Neuronal stem cell (in vitro differentiated cells): Measurements from ENCODE around the gene GNAT1.

ENCODE experiments used
- DNase-seq: peaks from one replicate; pipeline ENCODE4 v3.0.0-alpha.2; 2013; ENCODE audit warnings: low spot score
- H2AFZ ChIP-seq: one replicate; pipeline ENCODE4 v1.6.1; 2013; ENCODE audit warnings: mild to moderate bottlenecking, low read length, inconsistent platforms
- H2AK5ac ChIP-seq: 2 replicates; pipeline ENCODE4 v1.6.1; 2013; ENCODE audit warnings: low read depth, mild to moderate bottlenecking, inconsistent platforms, low read length, moderate library complexity, mixed read lengths
- H2BK120ac ChIP-seq: 2 replicates; pipeline ENCODE4 v1.6.1; 2013; ENCODE audit warnings: low read depth, mild to moderate bottlenecking, inconsistent platforms, low read length, moderate library complexity, mixed read lengths
- H2BK12ac ChIP-seq: one replicate; pipeline ENCODE4 v1.6.1; 2013; ENCODE audit warnings: low read length, inconsistent platforms
- H2BK15ac ChIP-seq: 2 replicates; pipeline ENCODE4 v1.6.1; 2013; ENCODE audit warnings: mild to moderate bottlenecking, low read length, inconsistent platforms, mixed read lengths
- H2BK5ac ChIP-seq: one replicate; pipeline ENCODE4 v1.6.1; 2013; ENCODE audit warnings: inconsistent platforms, mild to moderate bottlenecking, low read length, moderate library complexity
- H3K14ac ChIP-seq: one replicate; pipeline ENCODE4 v1.6.1; 2013; ENCODE audit warnings: low read length, inconsistent platforms
- H3K18ac ChIP-seq: 2 replicates; pipeline ENCODE4 v1.6.1; 2013; ENCODE audit warnings: low read length, inconsistent platforms
- H3K23ac ChIP-seq: 2 replicates; pipeline ENCODE4 v1.6.1; 2013; ENCODE audit warnings: low read depth, mild to moderate bottlenecking, mixed read lengths, low read length, inconsistent platforms; ENCODE audit not compliant: poor library complexity
- H3K27ac ChIP-seq: replicated peaks from 3 replicates; pipeline ENCODE4 v1.5.1; 2013; ENCODE audit warnings: low read length, inconsistent platforms
- H3K27me3 ChIP-seq, 3 experiments: 2 replicates each; pipeline ENCODE4 v1.6.1; 2013; ENCODE audit warnings: low read length in 3 of 3, mild to moderate bottlenecking in 2 of 3, inconsistent platforms in 1 of 3, low read depth in 1 of 3, mixed read lengths in 1 of 3, moderate library complexity in 1 of 3; ENCODE audit not compliant: control insufficient read depth in 3 of 3, insufficient read depth in 3 of 3
- H3K36me3 ChIP-seq, 2 donors: replicated peaks in 1 of 2; 2 replicates each; pipeline ENCODE4 v1.6.1; 2013; ENCODE audit warnings: low read length in 2 of 2; ENCODE audit not compliant: control insufficient read depth in 2 of 2, insufficient read depth in 2 of 2
- H3K4ac ChIP-seq: 2 replicates; pipeline ENCODE4 v1.6.1; 2013; ENCODE audit warnings: inconsistent platforms, mild to moderate bottlenecking, low read length, moderate library complexity
- H3K4me1 ChIP-seq, 2 donors: 1 replicate in 1 of 2; 2 replicates in 1 of 2; pipeline ENCODE4 v1.6.1; 2013; ENCODE audit warnings: low read length in 2 of 2, low read depth in 1 of 2; ENCODE audit not compliant: control insufficient read depth in 2 of 2, insufficient read depth in 1 of 2
- H3K4me2 ChIP-seq: one replicate; pipeline ENCODE4 v1.6.1; 2013; ENCODE audit warnings: mild to moderate bottlenecking, low read length, inconsistent platforms; ENCODE audit not compliant: insufficient read depth, poor library complexity, severe bottlenecking
- H3K4me3 ChIP-seq, 2 donors: 2 replicates each; pipeline ENCODE4 v1.5.1; 2013; ENCODE audit warnings: low read length in 2 of 2, mild to moderate bottlenecking in 2 of 2, inconsistent platforms in 1 of 2, moderate library complexity in 1 of 2
- H3K79me1 ChIP-seq: one replicate; pipeline ENCODE4 v1.6.1; 2013; ENCODE audit warnings: low read depth, mild to moderate bottlenecking, inconsistent platforms, low read length, moderate library complexity
- H3K9ac ChIP-seq: one replicate; pipeline ENCODE4 v1.6.1; 2013; ENCODE audit warnings: mild to moderate bottlenecking, low read depth, low read length, inconsistent platforms; ENCODE audit not compliant: poor library complexity
- H3K9me3 ChIP-seq, 2 donors: replicated peaks in 1 of 2; 2 replicates each; pipeline versions ENCODE3 to v1.6.1; 2013; ENCODE audit warnings: low read length in 2 of 2, mild to moderate bottlenecking in 2 of 2, inconsistent platforms in 1 of 2, low read depth in 1 of 2, mixed read lengths in 1 of 2, moderate library complexity in 1 of 2; ENCODE audit not compliant: control insufficient read depth in 2 of 2, insufficient read depth in 1 of 2
- H4K8ac ChIP-seq: one replicate; pipeline ENCODE4 v1.6.1; 2013; ENCODE audit warnings: low read depth, mild to moderate bottlenecking, inconsistent platforms, low read length, moderate library complexity
- H4K91ac ChIP-seq: one replicate; pipeline ENCODE4 v1.6.1; 2013; ENCODE audit warnings: low read length, low read depth, mild to moderate bottlenecking, inconsistent platforms; ENCODE audit not compliant: poor library complexity
- WGBS, 2 donors: extraction: QIAGEN DNeasy Blood & Tissue Kit; methylation state at CpG; one replicate each; pipeline ENCODE4 v1.1.7; 2013; ENCODE audit warnings: missing lambda C conversion rate in 2 of 2, mixed read lengths in 1 of 2; ENCODE audit not compliant: insufficient read length in 2 of 2, insufficient replicate concordance in 1 of 2; ENCODE audit errors: extremely low coverage in 2 of 2; 5-methylcytosine and 5-hydroxymethylcytosine counted together

The GNAT1 gene

GRCh38 chr3:50179710-50180109 lies 11.7 kb upstream of the GNAT1 start:
- no peak overlapping the region for H2BK12ac ChIP-seq
- peaks cover 0 to 2% of the 10 kb centered on the region in 2 donors for H3K9me3 ChIP-seq
- no peak overlapping the region for H2BK15ac ChIP-seq
- H2BK5ac ChIP-seq = no peak overlapping the region
- H3K27ac ChIP-seq = no peak overlapping the region
- H2AFZ ChIP-seq = no peak overlapping the region
- H3K79me1 ChIP-seq = peaks cover 7% of the 10 kb centered on the region
- H2BK120ac ChIP-seq = no peak overlapping the region
- no peak overlapping the region for H3K4me2 ChIP-seq
- peaks cover 0 to 5% of the 10 kb centered on the region in 2 donors for H3K4me1 ChIP-seq
- DNase-seq = no peak
- no peak overlapping the region for H3K9ac ChIP-seq
- H3K36me3 ChIP-seq = peaks cover 0 to 49% of the 10 kb centered on the region in 2 donors
- H4K8ac ChIP-seq = no peak overlapping the region
- no peak overlapping the region for H3K4me3 ChIP-seq
- no peak overlapping the region for H3K14ac ChIP-seq
- no peak overlapping the region for H3K18ac ChIP-seq
- H3K23ac ChIP-seq = no peak overlapping the region
- no peak overlapping the region for H2AK5ac ChIP-seq
- H3K27me3 ChIP-seq = no peaks in the 10 kb centered on the region
- no peak overlapping the region for H3K4ac ChIP-seq
- no CpG with 5 or more reads among the region's 2 CpGs for WGBS, 2 donors
- H4K91ac ChIP-seq = no peak overlapping the region

GRCh38 chr3:50181985-50182384 lies 9.4 kb upstream of the GNAT1 start:
- Histone ChIP-seq H3K4me3 (no peak overlapping the region), H3K18ac (no peak overlapping the region), H3K27ac (no peak overlapping the region), H2BK15ac (no peak overlapping the region), H2BK12ac (no peak overlapping the region), H4K8ac (no peak overlapping the region), H2BK5ac (peak overlapping the region; percentile 84), H2AFZ (no peak overlapping the region), H2AK5ac (no peak overlapping the region), H3K4me2 (no peak overlapping the region), H3K79me1 (peaks cover 3% of the 10 kb centered on the region), H3K23ac (no peak overlapping the region), H3K4me1 (peaks cover 0 to 5% of the 10 kb centered on the region in 2 donors), H3K9ac (peak overlapping the region; percentile 47), H3K14ac (no peak overlapping the region), H3K4ac (no peak overlapping the region), H3K9me3 (no peaks in the 10 kb centered on the region), H4K91ac (no peak overlapping the region), H3K27me3 (no peaks in the 10 kb centered on the region), H2BK120ac (no peak overlapping the region), H3K36me3 (peaks cover 0 to 50% of the 10 kb centered on the region in 2 donors)
- no peak for DNase-seq
- no CpG with 5 or more reads among the region's 5 CpGs for WGBS, 2 donors

- Histone ChIP-seq H4K91ac (no peak overlapping the region), H3K4me2 (no peak overlapping the region), H2BK12ac (no peak overlapping the region), H2BK5ac (peak overlapping the region; percentile 84), H3K79me1 (peaks cover 2% of the 10 kb centered on the region), H3K14ac (peak overlapping the region; percentile 17), H3K18ac (peak overlapping the region; percentile 3), H3K9me3 (no peaks in the 10 kb centered on the region), H3K4me3 (no peak overlapping the region), H3K9ac (peak overlapping the region; percentile 25), H4K8ac (no peak overlapping the region), H3K4ac (no peak overlapping the region), H3K27ac (no peak overlapping the region), H2BK15ac (no peak overlapping the region), H3K4me1 (peaks cover 0 to 5% of the 10 kb centered on the region in 2 donors), H2AFZ (no peak overlapping the region), H3K36me3 (peaks cover 0 to 48% of the 10 kb centered on the region in 2 donors), H2AK5ac (no peak overlapping the region), H3K27me3 (no peaks in the 10 kb centered on the region), H3K23ac (peak overlapping the region; percentile 17), H2BK120ac (peak overlapping the region; percentile 66)
- DNase-seq = no peak
- no CpG with 5 or more reads among the region's 26 CpGs for WGBS, 2 donors
These were observed 8.8 kb upstream of the GNAT1 start for GRCh38 chr3:50182533-50183099.

- Histone ChIP-seq H3K4me1 (peaks cover 0 to 5% of the 10 kb centered on the region in 2 donors), H3K4me2 (no peak overlapping the region)
- no CpG with 5 or more reads among the region's 6 CpGs for WGBS, 2 donors
These were observed 7.7 kb upstream of the GNAT1 start for GRCh38 chr3:50183755-50184154.

More at GRCh38 chr3:50183755-50184154, 7.7 kb upstream of the GNAT1 start:
- DNase-seq = no peak
- Histone ChIP-seq H3K36me3 (peaks cover 0 to 51% of the 10 kb centered on the region in 2 donors), H2BK5ac (no peak overlapping the region), H3K23ac (no peak overlapping the region), H3K79me1 (peaks cover 2% of the 10 kb centered on the region), H2BK12ac (no peak overlapping the region), H4K91ac (no peak overlapping the region), H2BK15ac (no peak overlapping the region), H3K9ac (no peak overlapping the region), H2AK5ac (no peak overlapping the region), H3K4ac (no peak overlapping the region), H3K18ac (no peak overlapping the region), H2BK120ac (no peak overlapping the region), H2AFZ (peak overlapping the region; percentile 28), H3K4me3 (no peak overlapping the region), H3K9me3 (no peaks in the 10 kb centered on the region), H3K14ac (no peak overlapping the region), H3K27me3 (no peaks in the 10 kb centered on the region), H4K8ac (no peak overlapping the region), H3K27ac (no peak overlapping the region)
